Measurements from ENCODE around the gene SMARCAL1. TPM values are rescaled to one million over a fixed set of nuclear protein-coding genes. Genes with fewer than 3 reads are reported as not detected.
"Not testable (repeated sequence)": the region's sequence is repeated elsewhere in the genome, so short reads cannot be mapped to it uniquely, and the experiment has no call there.

SMARCAL1 gene
- total and polyA plus RNA-seq, 2 experiments from 2014 or later: 19.2 to 28.7 TPM

DNA sequence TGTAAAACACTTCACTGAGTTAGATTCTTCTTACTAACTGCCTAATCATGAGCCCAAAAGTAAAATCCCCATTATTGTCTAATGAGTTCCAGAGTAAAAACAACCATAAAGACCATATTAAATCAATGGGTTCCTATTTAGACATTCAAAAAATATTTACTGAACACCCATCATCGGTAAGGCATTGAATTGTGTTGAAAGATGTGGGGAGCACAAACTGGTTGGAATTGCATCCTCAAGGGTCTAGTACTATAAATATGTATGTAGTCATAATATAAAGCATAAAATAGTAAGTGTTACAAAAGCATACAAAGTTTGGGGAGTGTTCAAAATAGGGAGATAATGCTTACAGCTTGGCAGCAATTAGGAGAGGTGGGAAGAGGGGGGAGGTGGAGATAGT is 37.0 kb upstream of the SMARCAL1 start:
- DNase-seq (ENCODE audit: low read depth in 1 of 2, low spot score in 1 of 2): peak in 1 of 2 donors; percentile 25
- Histone ChIP-seq H3K27ac (no peak overlapping the region), H3K36me3 (no peaks in the 10 kb centered on the region), H3K9me3 (ENCODE audit: low read depth) (no peaks in the 10 kb centered on the region), H3K4me3 (no peak overlapping the region), H3K4me1 (ENCODE audit: low read depth) (peaks cover 4% of the 10 kb centered on the region), H3K27me3 (peaks cover 48% of the 10 kb centered on the region)
- TF ChIP-seq, protein P1, sequence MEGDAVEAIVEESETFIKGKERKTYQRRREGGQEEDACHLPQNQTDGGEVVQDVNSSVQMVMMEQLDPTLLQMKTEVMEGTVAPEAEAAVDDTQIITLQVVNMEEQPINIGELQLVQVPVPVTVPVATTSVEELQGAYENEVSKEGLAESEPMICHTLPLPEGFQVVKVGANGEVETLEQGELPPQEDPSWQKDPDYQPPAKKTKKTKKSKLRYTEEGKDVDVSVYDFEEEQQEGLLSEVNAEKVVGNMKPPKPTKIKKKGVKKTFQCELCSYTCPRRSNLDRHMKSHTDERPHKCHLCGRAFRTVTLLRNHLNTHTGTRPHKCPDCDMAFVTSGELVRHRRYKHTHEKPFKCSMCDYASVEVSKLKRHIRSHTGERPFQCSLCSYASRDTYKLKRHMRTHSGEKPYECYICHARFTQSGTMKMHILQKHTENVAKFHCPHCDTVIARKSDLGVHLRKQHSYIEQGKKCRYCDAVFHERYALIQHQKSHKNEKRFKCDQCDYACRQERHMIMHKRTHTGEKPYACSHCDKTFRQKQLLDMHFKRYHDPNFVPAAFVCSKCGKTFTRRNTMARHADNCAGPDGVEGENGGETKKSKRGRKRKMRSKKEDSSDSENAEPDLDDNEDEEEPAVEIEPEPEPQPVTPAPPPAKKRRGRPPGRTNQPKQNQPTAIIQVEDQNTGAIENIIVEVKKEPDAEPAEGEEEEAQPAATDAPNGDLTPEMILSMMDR (IDR thresholded peaks at IDR 0.05; ENCODE audit: low read depth, low read length): no peak

DNA sequence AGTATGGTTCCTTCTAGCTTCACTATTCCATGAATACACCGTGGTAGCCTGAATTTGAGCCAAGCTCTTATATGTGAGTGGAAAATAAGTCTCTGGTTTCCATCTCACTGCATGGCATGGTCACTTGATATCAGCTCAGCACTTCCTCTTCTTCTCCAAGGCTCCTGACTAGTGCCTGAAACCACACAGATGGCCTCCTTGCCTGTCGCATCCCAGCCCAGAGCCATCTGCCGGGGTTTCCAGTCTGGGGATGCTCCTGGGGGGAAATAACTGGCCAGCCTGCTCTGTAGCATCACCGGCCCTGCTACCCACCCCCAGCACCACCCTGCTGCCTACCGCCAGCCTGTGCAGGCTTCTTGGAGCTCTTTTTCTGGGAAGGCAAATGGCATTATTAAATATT is 32.3 kb upstream of the SMARCAL1 start:
- no peaks in the 10 kb centered on the region for H3K9me3 ChIP-seq (ENCODE audit: low read depth)
- H3K36me3 ChIP-seq: no peaks in the 10 kb centered on the region
- DNase-seq (ENCODE audit: low read depth in 1 of 2, low spot score in 1 of 2): no peak
- peaks cover 8% of the 10 kb centered on the region for H3K27me3 ChIP-seq
- TF ChIP-seq, protein P1 (IDR thresholded peaks at IDR 0.05; ENCODE audit: low read depth, low read length): no peak
- no peaks in the 10 kb centered on the region for H3K4me1 ChIP-seq (ENCODE audit: low read depth)
- no peak overlapping the region for H3K27ac ChIP-seq
- H3K4me3 ChIP-seq: no peak overlapping the region

DNA sequence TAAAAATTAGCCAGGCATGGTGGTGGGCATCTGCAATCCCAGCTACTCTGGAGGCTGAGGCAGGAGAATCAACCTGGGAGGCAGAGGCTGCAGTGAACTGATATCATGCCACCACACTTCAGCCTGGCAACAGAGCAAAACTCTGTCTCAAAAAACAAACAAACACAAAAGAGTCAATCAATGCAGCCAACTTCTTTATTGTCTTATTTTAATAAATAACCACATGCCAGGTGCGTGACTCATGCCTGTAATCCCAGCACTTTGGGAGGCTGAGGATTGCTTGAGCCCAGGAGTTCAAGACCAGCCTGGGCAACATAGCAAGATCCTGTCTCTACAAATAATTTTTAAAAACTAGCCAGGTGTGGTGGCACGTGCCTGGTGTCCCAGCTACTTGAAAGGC is 27.9 kb upstream of the SMARCAL1 start:
- H3K4me3 ChIP-seq; H3K27me3 ChIP-seq; H3K27ac ChIP-seq; H3K36me3 ChIP-seq; DNase-seq (ENCODE audit: low read depth in 1 of 2, low spot score in 1 of 2); H3K4me1 ChIP-seq (ENCODE audit: low read depth); H3K9me3 ChIP-seq (ENCODE audit: low read depth): not testable (repeated sequence)

DNA sequence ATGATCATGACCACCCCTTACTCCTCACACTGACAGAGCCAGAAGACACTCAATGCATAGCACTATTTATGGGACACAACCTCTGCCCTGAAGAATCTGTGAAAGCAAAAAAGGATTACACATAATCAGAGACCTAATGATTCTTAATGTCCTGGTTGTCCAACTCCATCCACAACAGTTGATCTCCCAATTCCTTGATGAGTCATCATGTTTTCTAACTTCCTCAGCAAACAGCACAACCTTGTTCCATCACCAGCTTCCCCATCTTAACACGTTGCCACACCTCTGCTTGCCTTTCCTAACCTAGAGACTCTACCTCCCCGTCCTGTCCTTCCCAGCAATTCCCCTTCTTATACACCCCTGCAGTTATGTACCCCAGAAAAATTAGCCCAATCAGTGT is 26.8 kb upstream of the SMARCAL1 start:
- Histone ChIP-seq H3K4me1 (ENCODE audit: low read depth) (no peaks in the 10 kb centered on the region), H3K27me3 (no peaks in the 10 kb centered on the region), H3K27ac (no peak overlapping the region), H3K36me3 (no peaks in the 10 kb centered on the region), H3K4me3 (no peak overlapping the region), H3K9me3 (ENCODE audit: low read depth) (no peaks in the 10 kb centered on the region)
- TF ChIP-seq, protein P1 (IDR thresholded peaks at IDR 0.05; ENCODE audit: low read depth, low read length): no peak
- DNase-seq (ENCODE audit: low read depth in 1 of 2, low spot score in 1 of 2): no peak

DNA sequence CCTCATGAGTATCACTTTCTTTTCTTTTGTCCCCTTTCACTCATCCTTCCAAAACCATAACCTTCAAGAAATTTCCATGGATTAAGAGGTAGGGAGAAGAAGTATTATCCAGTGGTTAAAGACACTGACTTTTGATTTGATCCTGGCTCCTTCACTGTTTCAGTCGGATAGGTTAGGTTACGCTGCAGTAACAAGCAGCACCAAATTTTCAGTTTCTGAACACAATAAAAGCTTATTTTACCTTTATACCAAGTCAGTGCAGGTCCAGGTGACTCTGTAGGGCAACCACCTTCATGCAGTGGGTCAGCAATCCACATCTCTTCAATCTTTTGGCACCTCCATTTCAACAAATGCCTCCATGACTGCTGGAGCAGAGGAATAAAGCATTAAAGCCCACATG is 25.0 kb upstream of the SMARCAL1 start:
- Histone ChIP-seq H3K4me3 (no peak overlapping the region), H3K9me3 (ENCODE audit: low read depth) (no peaks in the 10 kb centered on the region), H3K27ac (no peak overlapping the region), H3K27me3 (no peaks in the 10 kb centered on the region), H3K4me1 (ENCODE audit: low read depth) (peaks cover 7% of the 10 kb centered on the region), H3K36me3 (no peaks in the 10 kb centered on the region)
- DNase-seq (ENCODE audit: low read depth in 1 of 2, low spot score in 1 of 2): no peak
- TF ChIP-seq, protein P1 (IDR thresholded peaks at IDR 0.05; ENCODE audit: low read depth, low read length): no peak

DNA sequence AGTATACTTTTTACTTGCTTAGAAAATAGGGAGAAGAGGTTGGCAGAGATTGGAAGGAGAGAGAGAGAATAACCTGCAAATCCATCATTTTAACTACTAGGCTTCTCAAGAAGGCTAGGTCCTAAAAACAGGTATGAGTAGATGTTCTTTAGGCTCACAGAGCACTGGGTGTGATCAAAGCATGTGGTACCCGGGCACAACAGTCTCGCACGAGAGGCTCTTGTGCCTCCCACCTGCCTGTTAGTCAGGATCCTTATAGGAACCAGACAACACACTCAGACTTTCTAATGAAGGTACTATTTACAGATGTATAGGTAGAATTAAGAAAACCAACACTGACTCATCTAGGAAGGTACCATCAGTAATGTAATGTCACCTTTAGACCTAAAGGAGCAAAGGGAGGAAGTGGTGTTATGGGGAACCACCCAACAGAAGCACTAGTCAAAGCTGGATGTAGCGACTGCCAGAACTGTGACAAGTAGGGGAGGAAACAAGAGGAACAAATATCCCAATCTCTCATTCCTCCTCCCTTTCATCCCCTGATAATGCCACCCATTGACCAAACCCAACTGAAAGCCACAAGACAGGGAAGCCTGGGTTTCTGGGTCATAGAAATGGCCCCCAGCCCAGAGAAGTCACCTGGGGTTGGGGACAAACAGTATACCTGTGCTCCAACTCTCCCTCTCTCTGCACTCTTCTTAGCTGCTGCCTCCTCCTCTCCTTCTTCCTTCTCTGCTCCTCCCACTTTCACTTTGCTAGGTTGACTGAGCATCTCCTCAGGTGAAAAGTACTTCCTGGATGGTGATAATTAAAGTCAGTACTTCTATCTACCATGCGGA is 24.0 kb upstream of the SMARCAL1 start:
- Histone ChIP-seq H3K9me3 (ENCODE audit: low read depth) (no peaks in the 10 kb centered on the region), H3K4me3 (no peak overlapping the region), H3K27ac (no peak overlapping the region), H3K4me1 (ENCODE audit: low read depth) (peaks cover 17% of the 10 kb centered on the region), H3K27me3 (no peaks in the 10 kb centered on the region), H3K36me3 (no peaks in the 10 kb centered on the region)
- DNase-seq (ENCODE audit: low read depth in 1 of 2, low spot score in 1 of 2): no peak
- TF ChIP-seq, protein P1 (IDR thresholded peaks at IDR 0.05; ENCODE audit: low read depth, low read length): no peak
